ENCODE measurements around the gene SSUH2. TPM values are rescaled to one million over a fixed set of nuclear protein-coding genes. Genes with fewer than 3 reads are reported as not detected.

SSUH2 gene
- total RNA-seq, 2 donors from 2014 or later, result 5.3 to 7.9 TPM

GRCh38 chr3:8649757-8650156 lies 5.2 kb upstream of the SSUH2 start:
- no peak overlapping the region for H3K9ac ChIP-seq (ENCODE audit: extremely low read depth, low read length, poor library complexity, severe bottlenecking)
- Mint-ChIP-seq H3K9me3 (peaks cover 8% of the 10 kb centered on the region), H3K4me1 (peaks cover 20% of the 10 kb centered on the region), H3K36me3 (ENCODE audit: low read depth) (peaks cover 5% of the 10 kb centered on the region), H3K27me3 (ENCODE audit: insufficient read depth) (peaks cover 4% of the 10 kb centered on the region), H3K4me3 (no peak overlapping the region), H3K27ac (peak overlapping the region; percentile 9)
- peaks cover 15% of the 10 kb centered on the region for H3K9me3 ChIP-seq (ENCODE audit: control insufficient read depth, low read length)
- 84 to 89% methylated on average over 2 to 5 of the region's 5 CpGs for WGBS, 2 experiments (ENCODE audit: insufficient coverage in 1 of 2, insufficient read length in 1 of 2)
- TF ChIP-seq CTCF (conservative IDR thresholded peaks at IDR 0.05), result no peak
- peaks cover 11% of the 10 kb centered on the region for H3K36me3 ChIP-seq (ENCODE audit: control insufficient read depth, insufficient read depth, low read length)
- H3K4me1 ChIP-seq (ENCODE audit: control insufficient read depth, insufficient read depth, low read length), result peaks cover 3% of the 10 kb centered on the region
- H3K27me3 ChIP-seq (ENCODE audit: control insufficient read depth, insufficient read depth, low read length, poor library complexity, severe bottlenecking), result no peaks in the 10 kb centered on the region
- H3K4me3 ChIP-seq (ENCODE audit: low read length), result no peak overlapping the region
- DNase-seq, result no peak
- no peak overlapping the region for H3K27ac ChIP-seq (ENCODE audit: low read depth, low read length)

GRCh38 chr3:8648909-8649741 lies 4.5 kb upstream of the SSUH2 start:
- no peak overlapping the region for H3K4me3 Mint-ChIP-seq
- peaks cover 20% of the 10 kb centered on the region for H3K4me1 Mint-ChIP-seq
- no peak overlapping the region for H3K9ac ChIP-seq (ENCODE audit: extremely low read depth, low read length, poor library complexity, severe bottlenecking)
- no peak overlapping the region for H3K4me3 ChIP-seq (ENCODE audit: low read length)
- H3K9me3 ChIP-seq (ENCODE audit: control insufficient read depth, low read length), result peaks cover 9% of the 10 kb centered on the region
- DNase-seq, result no peak
- H3K27ac Mint-ChIP-seq, result no peak overlapping the region
- peaks cover 3% of the 10 kb centered on the region for H3K36me3 Mint-ChIP-seq (ENCODE audit: low read depth)
- peaks cover 6% of the 10 kb centered on the region for H3K36me3 ChIP-seq (ENCODE audit: control insufficient read depth, insufficient read depth, low read length)
- peaks cover 3% of the 10 kb centered on the region for H3K4me1 ChIP-seq (ENCODE audit: control insufficient read depth, insufficient read depth, low read length)
- 89 to 90% methylated on average over 10 to 11 of the region's 11 CpGs for WGBS, 2 experiments (ENCODE audit: insufficient coverage in 1 of 2, insufficient read length in 1 of 2)
- H3K27me3 ChIP-seq (ENCODE audit: control insufficient read depth, insufficient read depth, low read length, poor library complexity, severe bottlenecking), result no peaks in the 10 kb centered on the region
- H3K9me3 Mint-ChIP-seq, result peaks cover 3% of the 10 kb centered on the region
- TF ChIP-seq CTCF (conservative IDR thresholded peaks at IDR 0.05), result no peak
- H3K27ac ChIP-seq (ENCODE audit: low read depth, low read length), result no peak overlapping the region
- H3K27me3 Mint-ChIP-seq (ENCODE audit: insufficient read depth), result peaks cover 4% of the 10 kb centered on the region

GRCh38 chr3:8647137-8647985 lies 2.8 kb upstream of the SSUH2 start:
- Histone ChIP-seq H3K4me3 (ENCODE audit: low read length) (no peak overlapping the region), H3K36me3 (ENCODE audit: control insufficient read depth, insufficient read depth, low read length) (no peaks in the 10 kb centered on the region), H3K9me3 (ENCODE audit: control insufficient read depth, low read length) (no peaks in the 10 kb centered on the region), H3K27me3 (ENCODE audit: control insufficient read depth, insufficient read depth, low read length, poor library complexity, severe bottlenecking) (no peaks in the 10 kb centered on the region), H3K9ac (ENCODE audit: extremely low read depth, low read length, poor library complexity, severe bottlenecking) (no peak overlapping the region), H3K4me1 (ENCODE audit: control insufficient read depth, insufficient read depth, low read length) (peaks cover 3% of the 10 kb centered on the region), H3K27ac (ENCODE audit: low read depth, low read length) (no peak overlapping the region)
- Mint-ChIP-seq H3K9me3 (no peaks in the 10 kb centered on the region), H3K4me1 (peaks cover 15% of the 10 kb centered on the region), H3K4me3 (no peak overlapping the region), H3K36me3 (ENCODE audit: low read depth) (peaks cover 2% of the 10 kb centered on the region), H3K27ac (no peak overlapping the region), H3K27me3 (ENCODE audit: insufficient read depth) (no peaks in the 10 kb centered on the region)
- no peak for TF ChIP-seq CTCF (conservative IDR thresholded peaks at IDR 0.05)
- WGBS, 2 experiments (ENCODE audit: insufficient coverage in 1 of 2, insufficient read length in 1 of 2), result 92 to 99% methylated on average over 10 to 12 of the region's 12 CpGs
- no peak for DNase-seq

Data from endodermal cell (in vitro differentiated cells).